Measurements from ENCODE around the gene BAHD1.

Gene BAHD1

DNA sequence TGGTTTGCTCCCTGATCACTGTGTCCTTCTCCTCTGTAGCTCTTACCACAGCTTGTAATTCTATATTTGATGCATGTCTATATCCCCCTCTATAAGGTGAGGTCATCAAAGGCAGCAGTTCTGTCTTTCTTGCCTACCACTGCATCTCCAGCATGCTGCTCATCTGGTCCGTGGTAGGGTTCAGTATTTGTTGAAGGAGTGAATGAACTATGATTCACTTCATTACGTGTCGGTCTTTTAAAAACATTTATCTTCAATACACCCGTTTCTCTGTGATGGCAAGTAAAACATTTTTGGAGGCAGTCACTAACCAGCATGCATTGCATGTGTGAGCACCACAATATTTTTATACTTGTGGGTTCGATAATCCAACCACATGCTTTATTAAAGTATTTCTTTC is 57.7 kb downstream of the BAHD1 start:
- TF ChIP-seq EZH2phosphoT487 (IDR thresholded peaks at IDR 0.05; ENCODE audit: low read length) = no peak
- TF ChIP-seq, protein P1, sequence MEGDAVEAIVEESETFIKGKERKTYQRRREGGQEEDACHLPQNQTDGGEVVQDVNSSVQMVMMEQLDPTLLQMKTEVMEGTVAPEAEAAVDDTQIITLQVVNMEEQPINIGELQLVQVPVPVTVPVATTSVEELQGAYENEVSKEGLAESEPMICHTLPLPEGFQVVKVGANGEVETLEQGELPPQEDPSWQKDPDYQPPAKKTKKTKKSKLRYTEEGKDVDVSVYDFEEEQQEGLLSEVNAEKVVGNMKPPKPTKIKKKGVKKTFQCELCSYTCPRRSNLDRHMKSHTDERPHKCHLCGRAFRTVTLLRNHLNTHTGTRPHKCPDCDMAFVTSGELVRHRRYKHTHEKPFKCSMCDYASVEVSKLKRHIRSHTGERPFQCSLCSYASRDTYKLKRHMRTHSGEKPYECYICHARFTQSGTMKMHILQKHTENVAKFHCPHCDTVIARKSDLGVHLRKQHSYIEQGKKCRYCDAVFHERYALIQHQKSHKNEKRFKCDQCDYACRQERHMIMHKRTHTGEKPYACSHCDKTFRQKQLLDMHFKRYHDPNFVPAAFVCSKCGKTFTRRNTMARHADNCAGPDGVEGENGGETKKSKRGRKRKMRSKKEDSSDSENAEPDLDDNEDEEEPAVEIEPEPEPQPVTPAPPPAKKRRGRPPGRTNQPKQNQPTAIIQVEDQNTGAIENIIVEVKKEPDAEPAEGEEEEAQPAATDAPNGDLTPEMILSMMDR (IDR thresholded peaks at IDR 0.05; ENCODE audit: low read length) = no peak
- TF ChIP-seq EZH2 (optimal IDR thresholded peaks at IDR 0.05; ENCODE audit: low read depth, low read length) = no peak
- DNase-seq = no peak

DNA sequence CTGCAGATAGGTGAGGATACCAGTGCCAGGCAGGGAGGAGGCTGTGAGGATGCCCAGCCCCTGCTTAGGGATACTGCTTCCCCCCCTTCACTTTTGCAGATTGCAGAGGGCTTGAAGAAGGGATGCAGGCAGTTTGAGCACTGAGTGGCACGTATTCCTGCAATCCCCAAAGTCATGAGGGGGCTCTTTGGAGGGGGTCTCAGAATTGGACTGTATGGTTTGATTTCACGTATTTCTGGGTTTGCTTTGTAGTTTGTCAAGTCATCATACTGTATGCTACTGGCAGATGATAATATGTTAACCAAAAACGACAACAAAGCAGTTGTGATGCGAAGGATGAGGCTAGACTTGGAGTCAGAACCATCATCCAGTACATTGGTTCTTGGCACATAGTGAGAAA is 58.1 kb downstream of the BAHD1 start:
- H3K9ac ChIP-seq (ENCODE audit: low read length) = no peak overlapping the region
- no peaks in the 10 kb centered on the region for H3F3A ChIP-seq (ENCODE audit: insufficient read depth, low read length)
- H3K27me3 ChIP-seq (replicated peaks; ENCODE audit: insufficient read depth, low read length) = no peaks in the 10 kb centered on the region
- no peak overlapping the region for H2AFZ ChIP-seq (ENCODE audit: low read length)
- peaks cover 2% of the 10 kb centered on the region; the same call in 1 of the 2 replicates for H3K4me1 ChIP-seq (ENCODE audit: low read length)
- no peaks in the 10 kb centered on the region for H3K9me3 ChIP-seq (replicated peaks; ENCODE audit: insufficient read depth, low read length)
- DNase-seq = no peak
- H3K4me2 ChIP-seq (ENCODE audit: low read depth, low read length) = no peak overlapping the region
- H3K36me3 ChIP-seq (replicated peaks; ENCODE audit: insufficient read depth, low read length) = no peaks in the 10 kb centered on the region
- no peak overlapping the region for H3K4me3 ChIP-seq (ENCODE audit: low read length)
- no peaks in the 10 kb centered on the region for H3K79me2 ChIP-seq (ENCODE audit: low read length)
- no peak for TF ChIP-seq EZH2phosphoT487 (IDR thresholded peaks at IDR 0.05; ENCODE audit: low read length)
- H4K20me1 ChIP-seq (ENCODE audit: insufficient read depth, low read length) = no peaks in the 10 kb centered on the region
- H3K9me2 ChIP-seq (replicated peaks; ENCODE audit: insufficient read depth, low read length) = no peaks in the 10 kb centered on the region
- no peak overlapping the region for H3K27ac ChIP-seq (ENCODE audit: low read length)

More for the DNA sequence above, 57.7 kb downstream of the BAHD1 start:
- no peak overlapping the region for H3K4me3 ChIP-seq (ENCODE audit: low read length)
- no peaks in the 10 kb centered on the region for H3K9me2 ChIP-seq (replicated peaks; ENCODE audit: insufficient read depth, low read length)
- H2AFZ ChIP-seq (ENCODE audit: low read length) = no peak overlapping the region
- H3K9ac ChIP-seq (ENCODE audit: low read length) = no peak overlapping the region
- H3K27me3 ChIP-seq (replicated peaks; ENCODE audit: insufficient read depth, low read length) = no peaks in the 10 kb centered on the region
- H3K36me3 ChIP-seq (replicated peaks; ENCODE audit: insufficient read depth, low read length) = no peaks in the 10 kb centered on the region
- H3K9me3 ChIP-seq (replicated peaks; ENCODE audit: insufficient read depth, low read length) = no peaks in the 10 kb centered on the region
- H3K4me1 ChIP-seq (ENCODE audit: low read length) = peaks cover 7% of the 10 kb centered on the region
- H3F3A ChIP-seq (ENCODE audit: insufficient read depth, low read length) = peaks cover under 1% of the 10 kb centered on the region; the same call in 1 of the 2 replicates
- H3K4me2 ChIP-seq (ENCODE audit: low read depth, low read length) = no peak overlapping the region
- no peaks in the 10 kb centered on the region for H4K20me1 ChIP-seq (ENCODE audit: insufficient read depth, low read length)
- H3K27ac ChIP-seq (ENCODE audit: low read length) = no peak overlapping the region
- H3K79me2 ChIP-seq (ENCODE audit: low read length) = no peaks in the 10 kb centered on the region

DNA sequence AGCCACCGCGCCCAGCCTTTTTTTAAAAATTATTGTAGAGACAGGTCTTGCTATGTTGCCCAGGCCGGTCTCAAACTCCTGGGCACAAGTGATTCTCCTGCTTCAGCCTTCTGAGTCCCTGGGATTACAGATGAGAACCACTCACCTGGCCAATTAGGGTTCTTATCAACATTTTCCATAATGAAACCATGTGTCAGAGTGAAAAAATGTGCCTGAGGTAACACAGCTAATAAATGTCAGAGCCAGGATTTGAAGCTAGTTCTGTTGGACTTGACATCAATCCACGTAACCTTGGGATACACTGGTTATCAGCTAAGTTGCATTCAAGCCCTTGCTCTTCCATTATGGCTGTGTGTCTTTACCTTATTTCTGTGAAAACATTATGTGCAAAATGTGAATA is 59.2 kb downstream of the BAHD1 start:
- Histone ChIP-seq H3K27me3 (replicated peaks; ENCODE audit: insufficient read depth, low read length) (no peaks in the 10 kb centered on the region), H3K27ac (ENCODE audit: low read length) (no peak overlapping the region), H3K9ac (ENCODE audit: low read length) (no peak overlapping the region), H3K9me2 (replicated peaks; ENCODE audit: insufficient read depth, low read length) (no peaks in the 10 kb centered on the region), H3K9me3 (replicated peaks; ENCODE audit: insufficient read depth, low read length) (no peaks in the 10 kb centered on the region), H3K4me2 (ENCODE audit: low read depth, low read length) (no peak overlapping the region), H2AFZ (ENCODE audit: low read length) (no peak overlapping the region), H3K36me3 (replicated peaks; ENCODE audit: insufficient read depth, low read length) (no peaks in the 10 kb centered on the region), H3K4me1 (ENCODE audit: low read length) (no peaks in the 10 kb centered on the region), H3F3A (ENCODE audit: insufficient read depth, low read length) (no peaks in the 10 kb centered on the region), H3K79me2 (ENCODE audit: low read length) (no peaks in the 10 kb centered on the region), H3K4me3 (ENCODE audit: low read length) (no peak overlapping the region), H4K20me1 (ENCODE audit: insufficient read depth, low read length) (no peaks in the 10 kb centered on the region)
- TF ChIP-seq EZH2 (optimal IDR thresholded peaks at IDR 0.05; ENCODE audit: low read depth, low read length) (no peak), EZH2phosphoT487 (IDR thresholded peaks at IDR 0.05; ENCODE audit: low read length) (no peak)
- TF ChIP-seq, protein P1 (IDR thresholded peaks at IDR 0.05; ENCODE audit: low read length) = no peak
- DNase-seq = no peak

DNA sequence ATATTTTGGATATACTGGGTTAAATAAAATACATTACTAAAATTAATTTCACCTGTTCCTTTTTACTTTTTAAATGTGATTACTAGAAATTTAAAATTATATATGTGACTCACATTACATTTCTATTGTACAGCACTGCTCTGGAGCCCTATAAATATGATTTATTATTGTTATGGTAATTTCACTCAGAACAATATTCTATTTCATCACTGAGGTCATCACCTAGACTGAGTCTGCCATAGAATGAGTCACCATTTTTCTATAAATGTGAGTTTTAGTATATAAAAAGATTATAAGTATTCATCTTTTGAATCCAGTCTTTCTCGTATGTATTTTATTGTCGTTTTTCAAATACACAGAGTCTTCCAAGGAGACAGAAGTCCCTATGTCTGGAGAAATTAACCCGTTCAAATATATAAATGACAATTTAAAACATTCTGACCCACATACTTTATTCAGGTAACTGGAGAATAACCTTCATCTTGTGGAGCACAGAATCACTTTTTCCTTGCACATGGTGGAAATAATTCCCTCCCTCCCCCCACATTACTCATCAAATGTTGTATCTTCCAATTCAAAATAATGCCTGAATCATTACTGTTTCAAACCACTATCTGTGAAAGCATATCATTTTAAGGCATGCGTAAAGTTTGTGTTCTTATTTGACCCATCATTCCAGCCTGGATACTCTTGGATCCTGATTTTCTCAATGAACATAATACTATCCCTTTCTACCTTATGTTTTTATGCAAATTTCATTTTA is 60.0 kb downstream of the BAHD1 start:
- H3K27ac ChIP-seq (ENCODE audit: low read length) = no peak overlapping the region

More for the DNA sequence above, 60.0 kb downstream of the BAHD1 start:
- no peaks in the 10 kb centered on the region for H3K79me2 ChIP-seq (ENCODE audit: low read length)
- H3K4me3 ChIP-seq (ENCODE audit: low read length) = no peak overlapping the region
- H3K27me3 ChIP-seq (replicated peaks; ENCODE audit: insufficient read depth, low read length) = no peaks in the 10 kb centered on the region
- H3K4me1 ChIP-seq (ENCODE audit: low read length) = no peaks in the 10 kb centered on the region
- no peak overlapping the region for H3K9ac ChIP-seq (ENCODE audit: low read length)
- H3K9me2 ChIP-seq (replicated peaks; ENCODE audit: insufficient read depth, low read length) = no peaks in the 10 kb centered on the region
- no peaks in the 10 kb centered on the region for H3F3A ChIP-seq (ENCODE audit: insufficient read depth, low read length)
- no peak overlapping the region for H3K4me2 ChIP-seq (ENCODE audit: low read depth, low read length)
- no peaks in the 10 kb centered on the region for H3K36me3 ChIP-seq (replicated peaks; ENCODE audit: insufficient read depth, low read length)
- TF ChIP-seq, protein P1 (IDR thresholded peaks at IDR 0.05; ENCODE audit: low read length) = no peak
- TF ChIP-seq EZH2phosphoT487 (IDR thresholded peaks at IDR 0.05; ENCODE audit: low read length) = no peak
- TF ChIP-seq EZH2 (optimal IDR thresholded peaks at IDR 0.05; ENCODE audit: low read depth, low read length) = no peak
- DNase-seq = no peak
- no peaks in the 10 kb centered on the region for H4K20me1 ChIP-seq (ENCODE audit: insufficient read depth, low read length)
- no peak overlapping the region for H2AFZ ChIP-seq (ENCODE audit: low read length)
- no peaks in the 10 kb centered on the region for H3K9me3 ChIP-seq (replicated peaks; ENCODE audit: insufficient read depth, low read length)
